GM10266 (cell line): ENCODE measurements around the gene MTA3.

ENCODE experiments used
- DNase-seq: peaks from one replicate; pipeline ENCODE4 v3.0.0; 2012; ENCODE audit errors: extremely low spot score
- TF ChIP-seq, protein P1 (sequence below): IDR thresholded peaks from 2 replicates; pipeline ENCODE4 v1.5.1; 2012; ENCODE audit warnings: mild to moderate bottlenecking, low read depth; ENCODE audit not compliant: control insufficient read depth, insufficient read depth; ENCODE audit errors: missing control alignments

MTA3 gene

DNA sequence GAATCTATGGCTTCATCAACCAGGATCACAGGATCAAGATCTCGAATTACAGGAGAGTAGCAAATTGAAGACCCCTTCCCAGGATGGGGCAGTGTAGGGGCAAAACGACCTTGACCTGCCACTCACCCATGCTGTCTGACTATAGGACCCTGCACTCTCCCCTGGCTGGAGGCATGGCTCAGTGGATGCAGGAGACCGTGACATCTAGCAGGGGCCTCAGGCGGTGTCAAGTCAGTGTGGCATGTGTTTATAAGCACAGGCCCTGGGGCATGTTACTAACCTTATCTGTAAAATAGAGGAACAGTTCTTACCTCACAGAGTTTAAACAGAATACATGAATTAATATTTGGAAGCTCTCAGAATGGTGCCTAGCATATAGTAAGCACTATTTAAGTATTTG is 220.4 kb downstream of the MTA3 start:
- DNase-seq: no peak
- TF ChIP-seq, protein P1, sequence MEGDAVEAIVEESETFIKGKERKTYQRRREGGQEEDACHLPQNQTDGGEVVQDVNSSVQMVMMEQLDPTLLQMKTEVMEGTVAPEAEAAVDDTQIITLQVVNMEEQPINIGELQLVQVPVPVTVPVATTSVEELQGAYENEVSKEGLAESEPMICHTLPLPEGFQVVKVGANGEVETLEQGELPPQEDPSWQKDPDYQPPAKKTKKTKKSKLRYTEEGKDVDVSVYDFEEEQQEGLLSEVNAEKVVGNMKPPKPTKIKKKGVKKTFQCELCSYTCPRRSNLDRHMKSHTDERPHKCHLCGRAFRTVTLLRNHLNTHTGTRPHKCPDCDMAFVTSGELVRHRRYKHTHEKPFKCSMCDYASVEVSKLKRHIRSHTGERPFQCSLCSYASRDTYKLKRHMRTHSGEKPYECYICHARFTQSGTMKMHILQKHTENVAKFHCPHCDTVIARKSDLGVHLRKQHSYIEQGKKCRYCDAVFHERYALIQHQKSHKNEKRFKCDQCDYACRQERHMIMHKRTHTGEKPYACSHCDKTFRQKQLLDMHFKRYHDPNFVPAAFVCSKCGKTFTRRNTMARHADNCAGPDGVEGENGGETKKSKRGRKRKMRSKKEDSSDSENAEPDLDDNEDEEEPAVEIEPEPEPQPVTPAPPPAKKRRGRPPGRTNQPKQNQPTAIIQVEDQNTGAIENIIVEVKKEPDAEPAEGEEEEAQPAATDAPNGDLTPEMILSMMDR: no peak

DNA sequence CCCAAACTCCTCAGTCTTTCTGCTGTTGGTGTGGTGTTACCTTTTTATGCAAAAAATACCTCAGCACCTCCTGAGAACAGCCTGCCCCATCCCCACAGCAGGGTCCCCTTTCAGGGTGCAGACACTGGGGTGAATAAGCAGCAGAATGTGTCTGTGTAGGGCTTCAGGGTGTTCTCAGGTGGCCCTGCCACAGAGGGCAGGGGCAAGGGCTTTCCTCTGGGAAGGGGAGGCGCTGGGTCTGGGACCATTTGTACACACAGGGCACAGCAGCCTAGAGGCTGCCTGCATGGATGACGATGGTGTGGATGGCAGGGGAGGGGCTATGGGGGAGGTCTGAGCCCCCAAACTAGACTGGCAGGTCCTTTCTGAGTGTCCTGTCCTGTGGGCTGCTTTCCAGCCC is 221.3 kb downstream of the MTA3 start:
- TF ChIP-seq, protein P1: no peak
- no peak for DNase-seq

DNA sequence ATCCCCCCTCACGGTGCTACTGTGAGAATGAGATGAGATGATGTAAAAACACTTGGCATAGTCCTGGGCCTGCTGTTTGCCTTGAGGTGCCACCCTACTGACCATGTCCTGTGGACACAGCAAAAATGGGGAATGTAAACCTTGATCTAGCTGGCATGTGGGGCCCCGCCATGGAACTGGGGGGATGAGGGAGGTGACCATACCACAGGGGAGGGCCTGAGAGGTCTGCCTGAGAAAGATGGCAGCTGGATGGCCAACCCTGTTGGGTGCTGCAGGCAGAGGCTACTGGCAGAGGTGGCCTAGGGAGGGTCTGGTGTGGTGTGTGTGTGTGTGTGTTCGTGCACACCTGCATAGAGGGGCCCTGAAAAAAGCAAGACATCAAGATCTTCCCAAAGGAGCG is 223.2 kb downstream of the MTA3 start:
- TF ChIP-seq, protein P1: no peak

DNA sequence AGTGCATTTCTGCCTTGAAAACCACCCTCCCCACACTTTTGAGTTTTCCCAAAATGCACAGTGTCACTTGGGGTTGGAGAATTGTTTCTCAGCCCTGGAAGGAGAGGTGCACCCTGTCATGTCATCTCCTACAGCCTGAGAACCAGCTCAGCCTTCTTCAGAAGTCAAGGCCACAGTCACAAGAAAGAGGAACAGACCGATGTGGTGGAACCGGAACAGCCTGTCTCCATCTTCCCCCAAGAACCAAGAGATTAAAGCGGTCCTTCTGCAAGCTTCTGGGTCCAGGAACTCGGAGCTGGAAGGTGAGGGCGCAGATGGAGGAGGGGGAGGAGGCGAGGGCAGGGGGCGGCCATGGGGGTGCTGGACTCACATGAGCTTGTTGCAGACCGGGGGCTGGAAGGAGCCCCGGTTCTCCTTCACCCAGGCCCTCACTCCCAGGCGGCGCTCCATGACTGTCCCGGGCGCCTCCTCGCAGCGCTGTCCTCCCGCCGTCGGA is 223.7 kb downstream of the MTA3 start:
- TF ChIP-seq, protein P1: no peak

More for the DNA sequence above, 223.2 kb downstream of the MTA3 start:
- DNase-seq: no peak

DNA sequence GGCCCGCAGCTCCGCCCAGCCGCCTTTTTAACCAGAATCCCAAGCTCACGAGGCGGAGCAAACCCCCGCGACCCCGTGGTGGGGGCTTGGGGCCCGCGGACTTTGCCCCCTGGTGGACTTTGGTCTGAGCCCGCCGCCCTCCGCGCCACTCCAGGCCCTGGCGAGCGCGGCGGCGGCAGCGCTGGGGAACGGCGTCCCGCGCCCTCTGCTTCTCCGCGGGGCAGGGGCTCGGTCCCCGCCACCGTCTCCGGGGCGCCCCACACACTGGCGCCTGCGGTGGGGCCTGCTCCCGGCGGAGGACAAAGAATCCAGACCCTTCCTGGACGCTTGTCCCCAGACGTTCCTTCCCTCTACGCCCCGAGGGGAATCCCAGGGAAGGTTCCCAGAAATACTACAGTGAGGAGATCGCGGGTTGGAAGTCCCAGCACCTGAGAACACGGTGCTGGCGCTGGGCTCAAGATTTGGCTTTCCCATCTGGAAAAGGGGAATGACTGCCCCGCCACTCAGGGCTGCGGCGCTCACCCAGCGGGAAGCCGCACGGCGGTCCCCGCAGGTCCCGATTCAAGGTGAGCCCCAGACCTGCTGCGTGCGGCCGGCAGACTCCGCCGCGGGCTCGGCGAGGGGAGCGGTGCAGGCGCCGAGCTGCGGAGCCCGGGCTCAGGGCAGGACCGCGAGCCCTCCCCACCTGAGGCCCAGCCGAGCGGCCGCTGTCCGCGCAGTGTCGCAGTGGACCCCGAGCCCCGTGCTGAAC is 224.3 kb downstream of the MTA3 start, which contains the start of gene HAAO:
TSS of gene HAAO (minus strand) at position 1 of the 751 bp plus-strand sequence. CDS start 47 bp downstream, outside the sequence.
- TF ChIP-seq, protein P1: peak; percentile 18
- peak; percentile 59 for DNase-seq

More for the DNA sequence above, 223.7 kb downstream of the MTA3 start:
- DNase-seq: peak; percentile 46

DNA sequence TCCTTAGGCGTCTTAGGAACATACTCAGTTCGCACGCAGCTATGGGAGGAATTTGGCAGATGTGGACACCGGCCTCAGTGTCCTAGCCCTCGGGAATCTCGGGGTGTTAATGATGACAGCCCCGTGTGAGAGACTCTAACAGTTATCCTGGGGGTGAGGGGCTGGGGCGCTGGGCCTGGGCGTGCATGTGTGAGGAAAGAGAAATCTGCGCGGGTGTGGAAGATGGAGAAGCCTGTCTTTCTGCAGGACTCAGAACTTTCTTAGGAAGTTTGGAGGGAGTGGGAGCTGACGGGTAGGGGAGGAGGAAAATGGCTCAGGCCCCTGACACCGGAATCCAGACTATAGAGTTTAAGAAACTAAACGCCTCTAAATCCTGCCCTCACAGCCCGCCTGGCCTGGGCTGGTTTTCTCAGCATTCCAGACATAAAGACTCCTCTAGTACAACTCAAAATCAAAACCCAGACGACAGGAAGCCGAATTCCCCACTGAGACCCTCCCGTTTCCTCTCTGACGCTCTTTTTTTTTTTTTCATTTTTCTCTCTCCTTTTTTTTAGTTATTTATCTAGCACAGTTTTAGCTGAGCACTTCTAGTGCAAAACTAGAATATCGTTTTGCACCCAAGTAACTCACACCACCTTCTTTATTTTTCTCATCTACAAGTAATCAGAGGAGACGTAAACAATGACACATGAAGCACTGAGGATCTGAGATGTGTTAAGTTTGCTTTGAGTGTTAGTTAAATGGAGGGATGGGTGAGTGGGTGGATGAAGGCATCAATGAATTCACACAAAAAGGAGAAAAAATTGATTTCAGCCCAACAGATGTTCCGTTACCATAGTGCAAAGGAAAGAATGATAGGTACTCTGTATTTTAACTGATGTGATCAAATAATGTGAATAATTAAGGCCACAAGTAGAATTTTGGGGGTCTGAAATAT is 225.2 kb downstream of the MTA3 start:
- peak; percentile 61 for DNase-seq

More for the DNA sequence above, 225.2 kb downstream of the MTA3 start:
- TF ChIP-seq, protein P1: no peak
